ENCODE results near the gene RPL31. TPM values are rescaled to one million over a fixed set of nuclear protein-coding genes. Genes with fewer than 3 reads are reported as not detected.

The RPL31 gene
- total RNA-seq = 1,051 and 1,330 TPM in 2 replicates

DNA sequence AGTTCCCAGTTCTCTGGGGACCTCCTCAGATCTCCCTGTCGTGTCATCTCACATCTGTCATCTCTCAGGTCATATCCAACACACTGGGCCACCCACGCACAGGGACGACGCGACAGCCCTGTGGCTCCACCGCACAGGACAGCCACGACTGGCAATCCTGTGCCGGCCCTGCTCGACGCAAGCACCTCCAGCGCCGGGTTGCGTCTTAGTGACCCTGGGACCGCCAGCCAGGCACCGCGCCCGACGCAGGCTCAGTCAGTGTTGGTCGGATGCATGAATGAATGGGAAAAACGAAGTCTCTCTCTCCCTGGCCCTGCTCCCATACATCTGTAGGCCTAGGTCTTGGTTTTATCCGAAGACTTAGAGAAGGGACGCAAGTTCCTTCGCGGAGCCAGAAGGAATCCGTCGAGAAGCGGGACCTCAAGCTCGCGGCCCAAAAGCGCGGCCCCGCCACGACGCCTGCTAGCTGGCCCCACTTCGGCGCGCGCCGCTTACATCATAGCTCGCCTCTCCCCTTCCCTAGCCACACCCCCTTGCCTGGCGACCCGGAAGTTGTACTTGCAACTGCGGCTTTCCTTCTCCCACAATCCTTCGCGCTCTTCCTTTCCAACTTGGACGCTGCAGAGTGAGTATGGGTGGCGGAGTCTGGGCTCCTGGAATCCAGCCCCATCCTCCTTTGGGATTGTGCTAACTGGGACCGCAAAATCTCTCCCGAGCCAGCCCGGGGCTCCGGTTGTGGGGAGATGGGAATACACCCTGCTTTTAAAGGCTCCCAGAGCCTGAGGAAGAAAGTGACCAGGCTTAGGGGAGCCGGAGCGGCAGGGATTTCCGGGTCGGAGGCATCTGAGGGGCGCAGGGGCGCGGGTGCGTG is at the start of gene RPL31:
Gene RPL31, plus strand, starts transcription at position 599 of the 871 bp plus-strand sequence. CDS start 413 bp downstream, outside the sequence.

Other genes with a start within 250 kb of the RPL31 start
- 7.2 and 12.3 TPM in 2 replicates for gene NPAS2, start 182.2 kb upstream of the RPL31 start, total RNA-seq
- gene TBC1D8, start 149.1 kb downstream of the RPL31 start, total RNA-seq = 24.7 and 28.7 TPM in 2 replicates